ENCODE measurements around the gene UMPS. TPM values are rescaled to one million over a fixed set of nuclear protein-coding genes. Genes with fewer than 3 reads are reported as not detected.
A peak's percentile ranks its signal among the peaks of the same experiment; 100 is the strongest.

Gene UMPS
- total RNA-seq, 2 donors from 2014 or later: 6.6 to 14.3 TPM

DNA sequence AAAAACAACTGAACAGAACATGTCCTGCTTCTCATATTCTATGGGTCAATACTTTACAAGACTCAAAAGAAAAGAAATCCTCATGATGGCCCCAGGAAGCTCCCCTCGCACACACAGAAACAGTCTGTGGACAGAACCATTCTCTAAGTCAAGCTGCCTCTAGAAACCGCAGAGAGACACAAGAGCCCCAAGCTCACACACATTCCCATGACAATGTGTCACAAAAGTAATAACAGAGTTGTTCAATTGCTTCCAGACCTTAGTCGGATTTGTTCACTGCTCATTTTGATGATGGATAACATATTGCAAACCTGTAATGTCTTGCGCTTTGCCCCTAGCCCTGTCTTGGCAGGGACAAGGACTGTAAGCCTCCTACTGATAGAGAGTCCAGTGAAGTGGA is 60.9 kb downstream of the UMPS start:
- H3K36me3 ChIP-seq: peaks cover 26% of the 10 kb centered on the region
- no peaks in the 10 kb centered on the region for H3K9me3 ChIP-seq
- H3K27me3 ChIP-seq: no peaks in the 10 kb centered on the region
- no peak for DNase-seq (ENCODE audit: low spot score)
- H3K4me3 ChIP-seq: no peak overlapping the region
- H3K4me1 ChIP-seq: peaks cover 0 to 65% of the 10 kb centered on the region in 2 donors
- H3K27ac ChIP-seq: peak overlapping the region; percentile 60 to 71
- TF ChIP-seq, protein P1, sequence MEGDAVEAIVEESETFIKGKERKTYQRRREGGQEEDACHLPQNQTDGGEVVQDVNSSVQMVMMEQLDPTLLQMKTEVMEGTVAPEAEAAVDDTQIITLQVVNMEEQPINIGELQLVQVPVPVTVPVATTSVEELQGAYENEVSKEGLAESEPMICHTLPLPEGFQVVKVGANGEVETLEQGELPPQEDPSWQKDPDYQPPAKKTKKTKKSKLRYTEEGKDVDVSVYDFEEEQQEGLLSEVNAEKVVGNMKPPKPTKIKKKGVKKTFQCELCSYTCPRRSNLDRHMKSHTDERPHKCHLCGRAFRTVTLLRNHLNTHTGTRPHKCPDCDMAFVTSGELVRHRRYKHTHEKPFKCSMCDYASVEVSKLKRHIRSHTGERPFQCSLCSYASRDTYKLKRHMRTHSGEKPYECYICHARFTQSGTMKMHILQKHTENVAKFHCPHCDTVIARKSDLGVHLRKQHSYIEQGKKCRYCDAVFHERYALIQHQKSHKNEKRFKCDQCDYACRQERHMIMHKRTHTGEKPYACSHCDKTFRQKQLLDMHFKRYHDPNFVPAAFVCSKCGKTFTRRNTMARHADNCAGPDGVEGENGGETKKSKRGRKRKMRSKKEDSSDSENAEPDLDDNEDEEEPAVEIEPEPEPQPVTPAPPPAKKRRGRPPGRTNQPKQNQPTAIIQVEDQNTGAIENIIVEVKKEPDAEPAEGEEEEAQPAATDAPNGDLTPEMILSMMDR (IDR thresholded peaks at IDR 0.05): no peak

GRCh38 chr3:124791639-124792151 is 61.4 kb downstream of the UMPS start:
- Histone ChIP-seq H3K4me3 (no peak overlapping the region), H3K4me1 (peaks cover 0 to 59% of the 10 kb centered on the region in 2 donors), H3K36me3 (peaks cover 31% of the 10 kb centered on the region), H3K27ac (peak overlapping the region; percentile 60 to 71), H3K9me3 (no peaks in the 10 kb centered on the region), H3K27me3 (no peaks in the 10 kb centered on the region)
- TF ChIP-seq, protein P1 (IDR thresholded peaks at IDR 0.05): no peak
- no peak for DNase-seq (ENCODE audit: low spot score)

GRCh38 chr3:124792341-124793040 is 62.2 kb downstream of the UMPS start:
- peaks cover 0 to 51% of the 10 kb centered on the region in 2 donors for H3K4me1 ChIP-seq
- H3K4me3 ChIP-seq: no peak overlapping the region
- no peaks in the 10 kb centered on the region for H3K9me3 ChIP-seq
- no peak for DNase-seq (ENCODE audit: low spot score)
- TF ChIP-seq, protein P1 (IDR thresholded peaks at IDR 0.05): no peak
- H3K27ac ChIP-seq: peak overlapping the region; percentile 60 to 71
- H3K27me3 ChIP-seq: no peaks in the 10 kb centered on the region
- H3K36me3 ChIP-seq: peaks cover 31% of the 10 kb centered on the region

GRCh38 chr3:124793054-124793739 is 62.9 kb downstream of the UMPS start:
- Histone ChIP-seq H3K9me3 (no peaks in the 10 kb centered on the region), H3K27me3 (no peaks in the 10 kb centered on the region), H3K27ac (peak overlapping the region; percentile 60 to 71), H3K36me3 (peaks cover 31% of the 10 kb centered on the region), H3K4me1 (peaks cover 0 to 44% of the 10 kb centered on the region in 2 donors), H3K4me3 (no peak overlapping the region)
- TF ChIP-seq, protein P1 (IDR thresholded peaks at IDR 0.05): no peak
- DNase-seq (ENCODE audit: low spot score): no peak

DNA sequence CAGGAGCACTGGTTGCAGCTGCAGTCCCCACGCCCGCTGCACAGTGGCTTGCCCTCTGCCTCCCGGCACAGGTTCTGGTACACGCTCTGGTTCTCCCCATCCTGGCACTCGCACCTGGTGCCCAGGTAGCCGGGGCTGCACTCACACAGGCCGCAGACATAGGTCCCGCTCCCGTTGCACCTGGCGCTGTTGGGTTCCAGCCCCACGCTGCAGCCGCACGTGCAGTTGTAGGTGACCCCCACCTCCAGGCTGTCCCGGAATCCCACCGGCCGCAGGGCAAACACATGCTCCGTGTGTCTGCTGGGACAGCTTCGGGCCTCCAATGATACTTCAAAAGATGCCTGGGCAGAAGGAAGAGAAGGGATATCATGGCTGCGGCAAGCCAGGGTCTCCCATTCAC is 66.2 kb downstream of the UMPS start:
- Histone ChIP-seq H3K4me1 (peaks cover 0 to 45% of the 10 kb centered on the region in 2 donors), H3K27me3 (no peaks in the 10 kb centered on the region), H3K9me3 (no peaks in the 10 kb centered on the region), H3K27ac (no peak overlapping the region), H3K4me3 (no peak overlapping the region), H3K36me3 (peaks cover 38% of the 10 kb centered on the region)
- DNase-seq (ENCODE audit: low spot score): no peak
- TF ChIP-seq, protein P1 (IDR thresholded peaks at IDR 0.05): no peak

All from right atrium auricular region (tissue), 2 donors.